ENCODE results near the gene F2RL1. TPM values are rescaled to one million over a fixed set of nuclear protein-coding genes. Genes with fewer than 3 reads are reported as not detected.

F2RL1 gene
- total and polyA plus RNA-seq, 7 donors = 0.04 to 0.17 (median 0.08) TPM

- intact Hi-C loops (cut with DNase I) = loop anchor here in 1 of 2 donors (5.0 kb wide), 1 partner anchor 149 kb away; no protein-coding TSS in a partner anchor
- WGBS, 3 donors = 68 to 76% (median 73%) methylated on average over 8 of the region's 8 CpGs
- no peak overlapping the region for H3K4me3 ChIP-seq
- no peaks in the 10 kb centered on the region for H3K36me3 ChIP-seq (ENCODE audit: insufficient read depth in 1 of 2, low read depth in 1 of 2)
- no peak overlapping the region for H3K27ac ChIP-seq
- peak; percentile 53 for TF ChIP-seq CTCF (IDR thresholded peaks at IDR 0.05)
- no peaks in the 10 kb centered on the region for H3K27me3 ChIP-seq (ENCODE audit: insufficient read depth in 3 of 3, low read length in 2 of 3)
- H3K4me1 ChIP-seq = no peaks in the 10 kb centered on the region
- no peaks in the 10 kb centered on the region for H3K9me3 ChIP-seq
- ATAC-seq (peak in 3 of 4 donors; percentile 37 to 58 (median 51)), DNase-seq (peak in 1 of 2 donors; percentile 34)
Measured at GRCh38 chr5:76867827-76868693, 49.2 kb downstream of the F2RL1 start.

GRCh38 chr5:76870046-76870445 is 51.2 kb downstream of the F2RL1 start:
- Histone ChIP-seq H3K4me1 (no peaks in the 10 kb centered on the region), H3K27me3 (ENCODE audit: insufficient read depth in 3 of 3, low read length in 2 of 3) (no peaks in the 10 kb centered on the region), H3K36me3 (ENCODE audit: insufficient read depth in 1 of 2, low read depth in 1 of 2) (no peaks in the 10 kb centered on the region), H3K9me3 (no peaks in the 10 kb centered on the region), H3K27ac (no peak overlapping the region), H3K4me3 (no peak overlapping the region)
- TF ChIP-seq CTCF (IDR thresholded peaks at IDR 0.05) = no peak
- no peak for ATAC-seq
- 73 to 80% (median 75%) methylated on average over 6 of the region's 6 CpGs for WGBS, 3 donors
- intact Hi-C loops (cut with DNase I) = no loop called here
- DNase-seq = no peak

- Histone ChIP-seq H3K4me1 (no peaks in the 10 kb centered on the region), H3K36me3 (ENCODE audit: insufficient read depth in 1 of 2, low read depth in 1 of 2) (no peaks in the 10 kb centered on the region), H3K4me3 (no peak overlapping the region), H3K27ac (no peak overlapping the region), H3K9me3 (no peaks in the 10 kb centered on the region), H3K27me3 (ENCODE audit: insufficient read depth in 3 of 3, low read length in 2 of 3) (no peaks in the 10 kb centered on the region)
- ATAC-seq (no peak), DNase-seq (no peak)
- 35 to 50% (median 44%) methylated on average over 3 of the region's 3 CpGs for WGBS, 3 donors
- intact Hi-C loops (cut with DNase I) = no loop called here
- TF ChIP-seq CTCF (IDR thresholded peaks at IDR 0.05) = no peak
Measured at GRCh38 chr5:76874088-76874581, 55.3 kb downstream of the F2RL1 start.

Other genes with a start within 250 kb of the F2RL1 start
- not detected for gene F2RL2, start 195.6 kb upstream of the F2RL1 start, total RNA-seq
- gene F2RL2, start 195.6 kb upstream of the F2RL1 start, polyA plus RNA-seq = not detected
- 1 to 10 TPM; 1.3 to 3.5 (median 1.9) TPM for gene F2R, start 102.9 kb upstream of the F2RL1 start, total RNA-seq
- 1 to 10 TPM; 1.1 to 2.3 (median 2.0) TPM for gene F2R, start 102.9 kb upstream of the F2RL1 start, polyA plus RNA-seq
- not detected for gene S100Z, start 31.0 kb downstream of the F2RL1 start, total RNA-seq
- under 1 TPM in 1 of 3 donors, not detected in 2; 0.09 TPM for gene S100Z, start 31.0 kb downstream of the F2RL1 start, polyA plus RNA-seq
- under 1 TPM in 3 of 4 donors, not detected in 1; 0.27 to 0.51 (median 0.50) TPM for gene CRHBP, start 134.0 kb downstream of the F2RL1 start, total RNA-seq
- under 1 TPM; 0.03 to 0.10 (median 0.10) TPM for gene CRHBP, start 134.0 kb downstream of the F2RL1 start, polyA plus RNA-seq
- 10 to 100 TPM; 13.4 to 17.8 (median 15.8) TPM for gene AGGF1, start 211.4 kb downstream of the F2RL1 start, total RNA-seq
- gene AGGF1, start 211.4 kb downstream of the F2RL1 start, polyA plus RNA-seq = 10 to 100 TPM in 2 of 3 donors, 1 to 10 TPM in 1; 8.0 to 20.3 (median 10.3) TPM